ENCODE results near the gene ATG2B.

DNA sequence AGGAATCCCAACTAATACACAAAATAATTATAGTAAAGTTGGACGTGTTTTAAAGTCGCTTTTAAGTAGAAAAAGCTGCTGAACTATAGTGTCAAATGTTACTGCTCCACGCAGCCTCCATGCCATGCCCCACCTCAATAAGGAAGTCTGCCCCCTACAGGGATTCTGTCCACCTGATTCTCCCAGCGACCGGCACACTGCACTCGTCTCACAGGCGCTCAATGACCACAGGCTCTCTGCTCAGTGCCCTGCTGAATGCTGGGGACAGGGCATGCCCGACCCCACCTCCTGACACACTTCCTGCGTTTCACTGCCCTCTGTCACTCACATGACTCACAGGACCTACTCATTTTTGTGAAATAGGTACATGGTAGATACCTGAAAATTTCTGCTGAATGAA is 58.2 kb downstream of the ATG2B start:
- TF ChIP-seq, protein P1, sequence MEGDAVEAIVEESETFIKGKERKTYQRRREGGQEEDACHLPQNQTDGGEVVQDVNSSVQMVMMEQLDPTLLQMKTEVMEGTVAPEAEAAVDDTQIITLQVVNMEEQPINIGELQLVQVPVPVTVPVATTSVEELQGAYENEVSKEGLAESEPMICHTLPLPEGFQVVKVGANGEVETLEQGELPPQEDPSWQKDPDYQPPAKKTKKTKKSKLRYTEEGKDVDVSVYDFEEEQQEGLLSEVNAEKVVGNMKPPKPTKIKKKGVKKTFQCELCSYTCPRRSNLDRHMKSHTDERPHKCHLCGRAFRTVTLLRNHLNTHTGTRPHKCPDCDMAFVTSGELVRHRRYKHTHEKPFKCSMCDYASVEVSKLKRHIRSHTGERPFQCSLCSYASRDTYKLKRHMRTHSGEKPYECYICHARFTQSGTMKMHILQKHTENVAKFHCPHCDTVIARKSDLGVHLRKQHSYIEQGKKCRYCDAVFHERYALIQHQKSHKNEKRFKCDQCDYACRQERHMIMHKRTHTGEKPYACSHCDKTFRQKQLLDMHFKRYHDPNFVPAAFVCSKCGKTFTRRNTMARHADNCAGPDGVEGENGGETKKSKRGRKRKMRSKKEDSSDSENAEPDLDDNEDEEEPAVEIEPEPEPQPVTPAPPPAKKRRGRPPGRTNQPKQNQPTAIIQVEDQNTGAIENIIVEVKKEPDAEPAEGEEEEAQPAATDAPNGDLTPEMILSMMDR (IDR thresholded peaks at IDR 0.05; ENCODE audit: low read depth, low read length): no peak; the same call in 1 of the 2 replicates
- no peak for TF ChIP-seq EZH2phosphoT487 (IDR thresholded peaks at IDR 0.05; ENCODE audit: low read depth)
